Fibroblast of pulmonary artery (primary cell): ENCODE measurements around the gene ELL.

ENCODE experiments used
- DNase-seq: peaks from one replicate; pipeline ENCODE4 v3.0.0-alpha.2; 2010; ENCODE audit warnings: low read depth
- H3K4me3 ChIP-seq: replicated peaks from 2 replicates; pipeline ENCODE4 v1.5.1; 2011; ENCODE audit warnings: low read depth, mild to moderate bottlenecking, control low read depth, low read length, moderate library complexity
- CTCF ChIP-seq: IDR thresholded peaks from 2 replicates; pipeline ENCODE4 v1.5.1; 2011; ENCODE audit warnings: mild to moderate bottlenecking, control low read depth, low read length, inconsistent platforms; ENCODE audit errors: missing control alignments

Gene ELL

GRCh38 chr19:18425515-18426415, 96.1 kb downstream of the ELL start:
- DNase-seq = peak; percentile 65
- no peak overlapping the region for H3K4me3 ChIP-seq
- peak; percentile 18 for TF ChIP-seq CTCF

- no peak for TF ChIP-seq CTCF
- no peak for DNase-seq
- no peak overlapping the region for H3K4me3 ChIP-seq
These were observed 96.9 kb downstream of the ELL start for GRCh38 chr19:18424890-18425514.

- no peak for TF ChIP-seq CTCF
- DNase-seq = no peak
- H3K4me3 ChIP-seq = no peak overlapping the region
These were observed 97.6 kb downstream of the ELL start for GRCh38 chr19:18424122-18424889.

- DNase-seq = no peak
- no peak overlapping the region for H3K4me3 ChIP-seq
- TF ChIP-seq CTCF = no peak
These were observed 98.4 kb downstream of the ELL start for GRCh38 chr19:18423258-18424020.

- no peak for DNase-seq
- no peak for TF ChIP-seq CTCF
- no peak overlapping the region for H3K4me3 ChIP-seq
These were observed 99.2 kb downstream of the ELL start for GRCh38 chr19:18422530-18423191.
